Neuronal stem cell (in vitro differentiated cells): ENCODE results near the gene MYO9A.

ENCODE experiments used
- DNase-seq: peaks from one replicate; pipeline ENCODE4 v3.0.0-alpha.2; 2013; ENCODE audit warnings: low spot score
- H2AFZ ChIP-seq: one replicate; pipeline ENCODE4 v1.6.1; 2013; ENCODE audit warnings: mild to moderate bottlenecking, low read length, inconsistent platforms
- H2AK5ac ChIP-seq: 2 replicates; pipeline ENCODE4 v1.6.1; 2013; ENCODE audit warnings: low read depth, mild to moderate bottlenecking, inconsistent platforms, low read length, moderate library complexity, mixed read lengths
- H2BK120ac ChIP-seq: 2 replicates; pipeline ENCODE4 v1.6.1; 2013; ENCODE audit warnings: low read depth, mild to moderate bottlenecking, inconsistent platforms, low read length, moderate library complexity, mixed read lengths
- H2BK12ac ChIP-seq: one replicate; pipeline ENCODE4 v1.6.1; 2013; ENCODE audit warnings: low read length, inconsistent platforms
- H2BK15ac ChIP-seq: 2 replicates; pipeline ENCODE4 v1.6.1; 2013; ENCODE audit warnings: mild to moderate bottlenecking, low read length, inconsistent platforms, mixed read lengths
- H2BK5ac ChIP-seq: one replicate; pipeline ENCODE4 v1.6.1; 2013; ENCODE audit warnings: inconsistent platforms, mild to moderate bottlenecking, low read length, moderate library complexity
- H3K14ac ChIP-seq: one replicate; pipeline ENCODE4 v1.6.1; 2013; ENCODE audit warnings: low read length, inconsistent platforms
- H3K18ac ChIP-seq: 2 replicates; pipeline ENCODE4 v1.6.1; 2013; ENCODE audit warnings: low read length, inconsistent platforms
- H3K23ac ChIP-seq: 2 replicates; pipeline ENCODE4 v1.6.1; 2013; ENCODE audit warnings: low read depth, mild to moderate bottlenecking, mixed read lengths, low read length, inconsistent platforms; ENCODE audit not compliant: poor library complexity
- H3K27ac ChIP-seq: replicated peaks from 3 replicates; pipeline ENCODE4 v1.5.1; 2013; ENCODE audit warnings: low read length, inconsistent platforms
- H3K27me3 ChIP-seq, 3 experiments: 2 replicates each; pipeline ENCODE4 v1.6.1; 2013; ENCODE audit warnings: low read length in 3 of 3, mild to moderate bottlenecking in 2 of 3, inconsistent platforms in 1 of 3, low read depth in 1 of 3, mixed read lengths in 1 of 3, moderate library complexity in 1 of 3; ENCODE audit not compliant: control insufficient read depth in 3 of 3, insufficient read depth in 3 of 3
- H3K36me3 ChIP-seq, 2 donors: replicated peaks in 1 of 2; 2 replicates each; pipeline ENCODE4 v1.6.1; 2013; ENCODE audit warnings: low read length in 2 of 2; ENCODE audit not compliant: control insufficient read depth in 2 of 2, insufficient read depth in 2 of 2
- H3K4ac ChIP-seq: 2 replicates; pipeline ENCODE4 v1.6.1; 2013; ENCODE audit warnings: inconsistent platforms, mild to moderate bottlenecking, low read length, moderate library complexity
- H3K4me1 ChIP-seq, 2 donors: 1 replicate in 1 of 2; 2 replicates in 1 of 2; pipeline ENCODE4 v1.6.1; 2013; ENCODE audit warnings: low read length in 2 of 2, low read depth in 1 of 2; ENCODE audit not compliant: control insufficient read depth in 2 of 2, insufficient read depth in 1 of 2
- H3K4me2 ChIP-seq: one replicate; pipeline ENCODE4 v1.6.1; 2013; ENCODE audit warnings: mild to moderate bottlenecking, low read length, inconsistent platforms; ENCODE audit not compliant: insufficient read depth, poor library complexity, severe bottlenecking
- H3K4me3 ChIP-seq, 2 donors: 2 replicates each; pipeline ENCODE4 v1.5.1; 2013; ENCODE audit warnings: low read length in 2 of 2, mild to moderate bottlenecking in 2 of 2, inconsistent platforms in 1 of 2, moderate library complexity in 1 of 2
- H3K79me1 ChIP-seq: one replicate; pipeline ENCODE4 v1.6.1; 2013; ENCODE audit warnings: low read depth, mild to moderate bottlenecking, inconsistent platforms, low read length, moderate library complexity
- H3K9ac ChIP-seq: one replicate; pipeline ENCODE4 v1.6.1; 2013; ENCODE audit warnings: mild to moderate bottlenecking, low read depth, low read length, inconsistent platforms; ENCODE audit not compliant: poor library complexity
- H3K9me3 ChIP-seq, 2 donors: replicated peaks in 1 of 2; 2 replicates each; pipeline versions ENCODE3 to v1.6.1; 2013; ENCODE audit warnings: low read length in 2 of 2, mild to moderate bottlenecking in 2 of 2, inconsistent platforms in 1 of 2, low read depth in 1 of 2, mixed read lengths in 1 of 2, moderate library complexity in 1 of 2; ENCODE audit not compliant: control insufficient read depth in 2 of 2, insufficient read depth in 1 of 2
- H4K8ac ChIP-seq: one replicate; pipeline ENCODE4 v1.6.1; 2013; ENCODE audit warnings: low read depth, mild to moderate bottlenecking, inconsistent platforms, low read length, moderate library complexity
- H4K91ac ChIP-seq: one replicate; pipeline ENCODE4 v1.6.1; 2013; ENCODE audit warnings: low read length, low read depth, mild to moderate bottlenecking, inconsistent platforms; ENCODE audit not compliant: poor library complexity
- WGBS, 2 donors: extraction: QIAGEN DNeasy Blood & Tissue Kit; methylation state at CpG; one replicate each; pipeline ENCODE4 v1.1.7; 2013; ENCODE audit warnings: missing lambda C conversion rate in 2 of 2, mixed read lengths in 1 of 2; ENCODE audit not compliant: insufficient read length in 2 of 2, insufficient replicate concordance in 1 of 2; ENCODE audit errors: extremely low coverage in 2 of 2; 5-methylcytosine and 5-hydroxymethylcytosine counted together

MYO9A gene

DNA sequence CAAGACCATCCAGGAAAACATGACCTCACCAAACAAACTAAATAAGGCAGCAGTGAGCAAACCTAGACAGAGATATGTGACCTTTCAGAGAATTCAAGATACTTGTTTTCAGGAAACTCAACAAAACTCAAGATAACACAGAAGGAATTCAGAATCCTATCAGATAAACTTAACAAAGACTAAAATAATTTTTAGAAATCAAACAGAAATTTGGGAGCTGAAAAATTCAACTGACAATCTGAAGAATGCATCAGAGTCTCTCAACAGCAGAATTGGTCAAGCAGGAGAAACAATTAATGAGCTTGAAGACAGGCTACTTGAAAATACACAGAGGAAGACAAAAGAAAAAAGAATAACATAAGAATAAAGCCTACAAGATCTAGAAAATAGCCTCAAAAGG is 55.6 kb downstream of the MYO9A start:
- Histone ChIP-seq H2BK5ac (no peak overlapping the region), H3K4me3 (no peak overlapping the region), H3K18ac (no peak overlapping the region), H3K9ac (no peak overlapping the region), H3K4ac (no peak overlapping the region), H3K14ac (no peak overlapping the region), H3K27me3 (no peaks in the 10 kb centered on the region), H2AFZ (no peak overlapping the region), H2AK5ac (no peak overlapping the region), H3K9me3 (no peaks in the 10 kb centered on the region), H3K23ac (no peak overlapping the region), H3K79me1 (no peaks in the 10 kb centered on the region), H3K36me3 (no peaks in the 10 kb centered on the region), H3K4me2 (no peak overlapping the region), H3K27ac (no peak overlapping the region), H4K8ac (no peak overlapping the region), H4K91ac (no peak overlapping the region), H2BK120ac (no peak overlapping the region), H2BK15ac (no peak overlapping the region), H3K4me1 (peaks cover 4% of the 10 kb centered on the region in 2 donors), H2BK12ac (no peak overlapping the region)
- no peak for DNase-seq

DNA sequence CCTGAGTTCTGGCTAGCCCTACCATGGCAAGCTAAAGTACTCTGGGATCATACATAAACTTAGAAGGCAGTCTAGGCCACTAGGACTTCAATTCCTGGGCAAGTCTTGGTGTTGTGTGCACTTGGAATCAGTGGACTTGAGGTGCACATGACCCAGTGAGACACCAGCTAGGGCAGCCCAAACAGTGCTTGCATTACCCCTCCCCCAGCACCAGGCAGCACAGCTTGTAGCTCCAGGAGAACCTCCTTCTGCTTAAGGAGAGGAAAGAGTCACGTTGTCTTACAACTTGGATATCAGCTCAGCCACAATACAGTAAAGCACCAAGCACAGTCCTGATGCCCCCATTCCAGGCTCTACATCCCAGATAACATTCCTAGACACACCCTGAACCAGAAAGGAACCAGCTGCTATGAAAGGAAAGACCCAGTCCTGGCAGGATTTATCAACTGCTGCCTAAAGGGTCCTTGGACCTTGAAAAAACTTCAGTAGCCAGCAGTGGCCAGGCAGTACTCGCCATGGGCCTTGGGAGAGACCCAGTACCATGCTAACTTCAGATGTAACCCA is 57.2 kb downstream of the MYO9A start:
- no peaks in the 10 kb centered on the region for H3K36me3 ChIP-seq
- no peak overlapping the region for H2AFZ ChIP-seq
- peaks cover 4% of the 10 kb centered on the region in 2 donors for H3K4me1 ChIP-seq
- no peaks in the 10 kb centered on the region for H3K9me3 ChIP-seq
- DNase-seq = no peak
- no peak overlapping the region for H3K23ac ChIP-seq
- no peaks in the 10 kb centered on the region for H3K27me3 ChIP-seq
- H3K4ac ChIP-seq = no peak overlapping the region
- no CpG with 5 or more reads among the region's 2 CpGs for WGBS, 2 donors
- H3K18ac ChIP-seq = no peak overlapping the region
- no peak overlapping the region for H2BK12ac ChIP-seq
- peak overlapping the region in 1 of 2 donors; percentile 40 for H3K4me3 ChIP-seq
- no peak overlapping the region for H2BK15ac ChIP-seq
- H4K91ac ChIP-seq = no peak overlapping the region
- H3K4me2 ChIP-seq = no peak overlapping the region
- H3K14ac ChIP-seq = no peak overlapping the region
- H2AK5ac ChIP-seq = no peak overlapping the region
- H3K79me1 ChIP-seq = peaks cover 2% of the 10 kb centered on the region
- H2BK120ac ChIP-seq = no peak overlapping the region
- H2BK5ac ChIP-seq = no peak overlapping the region
- H3K27ac ChIP-seq = no peak overlapping the region
- no peak overlapping the region for H4K8ac ChIP-seq
- H3K9ac ChIP-seq = peak overlapping the region; percentile 65

DNA sequence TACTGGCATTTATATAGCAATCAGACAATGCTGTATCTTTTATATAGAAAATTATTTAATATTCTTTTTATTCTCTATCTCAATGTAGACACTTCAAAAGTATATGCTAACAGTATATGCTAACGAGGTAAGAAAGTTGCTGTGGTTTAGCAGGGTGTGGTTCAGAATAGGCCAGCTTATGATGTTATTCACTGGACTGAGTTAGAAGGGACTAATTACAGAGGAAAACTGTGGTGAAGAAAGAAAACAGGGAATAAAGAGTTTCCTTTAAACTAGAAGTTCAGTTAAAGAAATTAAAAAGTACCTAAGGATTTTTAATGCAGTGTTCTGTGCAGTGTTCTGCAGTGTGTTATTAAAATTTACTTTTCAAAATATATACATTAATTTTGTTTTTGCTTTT is 59.4 kb downstream of the MYO9A start:
- H2BK15ac ChIP-seq = no peak overlapping the region
- no peak overlapping the region for H3K23ac ChIP-seq
- H2BK120ac ChIP-seq = no peak overlapping the region
- H3K4me2 ChIP-seq = no peak overlapping the region
- H2BK12ac ChIP-seq = no peak overlapping the region
- no peak overlapping the region for H3K14ac ChIP-seq
- no peak overlapping the region for H3K18ac ChIP-seq
- H3K9me3 ChIP-seq = no peaks in the 10 kb centered on the region
- no peak overlapping the region for H3K9ac ChIP-seq
- no peak for DNase-seq
- H3K4me1 ChIP-seq = peaks cover 4% of the 10 kb centered on the region in 2 donors
- H2AFZ ChIP-seq = no peak overlapping the region
- H4K8ac ChIP-seq = no peak overlapping the region
- no peaks in the 10 kb centered on the region for H3K27me3 ChIP-seq
- H2BK5ac ChIP-seq = no peak overlapping the region
- H3K4ac ChIP-seq = no peak overlapping the region
- no peak overlapping the region for H3K4me3 ChIP-seq
- H4K91ac ChIP-seq = no peak overlapping the region
- no CpG with 5 or more reads among the region's 1 CpG for WGBS, 2 donors
- no peaks in the 10 kb centered on the region for H3K36me3 ChIP-seq
- peaks cover 2% of the 10 kb centered on the region for H3K79me1 ChIP-seq
- H3K27ac ChIP-seq = no peak overlapping the region
- no peak overlapping the region for H2AK5ac ChIP-seq

DNA sequence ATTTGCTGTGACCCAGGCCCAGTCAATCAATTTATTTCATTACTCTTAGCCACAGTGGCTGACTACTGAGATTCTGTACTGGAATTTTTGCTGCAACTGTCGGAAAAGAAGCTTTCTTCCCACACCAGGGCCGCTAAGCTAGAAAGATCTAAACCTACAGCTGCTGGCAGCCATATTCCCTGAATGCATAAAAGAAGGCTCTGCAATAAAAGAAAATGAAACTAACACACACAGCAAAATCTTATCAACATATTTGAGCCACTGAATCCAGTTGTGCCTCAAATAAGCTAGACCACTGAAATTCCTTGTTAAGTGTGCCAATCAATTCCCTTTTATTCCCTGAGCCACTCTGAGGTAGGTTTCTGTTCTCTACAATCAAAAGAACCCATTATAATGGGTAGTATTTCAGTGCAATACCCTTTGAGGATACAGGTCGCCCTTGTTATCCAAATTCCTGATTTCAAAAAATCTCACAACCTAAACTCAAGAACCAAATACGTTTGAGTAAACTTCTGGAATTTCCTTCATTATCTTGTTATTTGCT is 60.3 kb downstream of the MYO9A start:
- Histone ChIP-seq H3K79me1 (peaks cover 2% of the 10 kb centered on the region), H3K9ac (no peak overlapping the region), H3K4ac (no peak overlapping the region), H2BK5ac (no peak overlapping the region), H3K4me1 (peaks cover 4% of the 10 kb centered on the region in 2 donors), H2BK12ac (no peak overlapping the region), H4K91ac (no peak overlapping the region), H3K23ac (no peak overlapping the region), H3K14ac (no peak overlapping the region), H2BK120ac (no peak overlapping the region), H3K4me3 (no peak overlapping the region), H3K18ac (no peak overlapping the region), H3K9me3 (peaks cover 0 to under 1% of the 10 kb centered on the region in 2 donors), H3K4me2 (no peak overlapping the region), H2BK15ac (no peak overlapping the region), H4K8ac (no peak overlapping the region), H2AFZ (no peak overlapping the region), H3K27me3 (no peaks in the 10 kb centered on the region), H2AK5ac (no peak overlapping the region), H3K36me3 (no peaks in the 10 kb centered on the region), H3K27ac (peak overlapping the region; percentile 7)
- DNase-seq = peak; percentile 3
- WGBS, 2 donors = no CpG with 5 or more reads among the region's 4 CpGs
